Small intestine (tissue), 7 donors: ENCODE data around the gene TMEM117. TPM values are rescaled to one million over a fixed set of nuclear protein-coding genes. Genes with fewer than 3 reads are reported as not detected.
A peak's percentile ranks its signal among the peaks of the same experiment; 100 is the strongest.

Experiments
- DNase-seq, 2 donors: peaks; one replicate each; pipeline versions ENCODE4 v3.0.0 to v3.0.0-alpha.2; 2013
- FAIRE-seq: peaks from 2 replicates; lab custom pipeline; 2012; peaks lifted over from hg19 to GRCh38; lab: Jason Lieb, UNC
- H3K27ac ChIP-seq, 3 donors: one replicate each; pipeline ENCODE4 v1.5.1; 2013; ENCODE audit warnings: low read length in 2 of 3, mild to moderate bottlenecking in 2 of 3, control low read depth in 1 of 3, inconsistent platforms in 1 of 3, low read depth in 1 of 3, moderate library complexity in 1 of 3
- H3K27me3 ChIP-seq, 3 donors: one replicate each; pipeline ENCODE4 v1.6.1; 2013; ENCODE audit warnings: low read length in 3 of 3, inconsistent platforms in 1 of 3; ENCODE audit not compliant: control insufficient read depth in 3 of 3, insufficient read depth in 3 of 3
- H3K36me3 ChIP-seq, 3 donors: one replicate each; pipeline ENCODE4 v1.6.1; 2013; ENCODE audit warnings: low read length in 3 of 3, inconsistent platforms in 1 of 3, low read depth in 1 of 3, mild to moderate bottlenecking in 1 of 3, moderate library complexity in 1 of 3; ENCODE audit not compliant: control insufficient read depth in 3 of 3, insufficient read depth in 2 of 3
- H3K4me1 ChIP-seq, 3 donors: one replicate each; pipeline ENCODE4 v1.6.1; 2013; ENCODE audit warnings: low read length in 2 of 3, inconsistent platforms in 1 of 3, low read depth in 1 of 3, mild to moderate bottlenecking in 1 of 3, moderate library complexity in 1 of 3; ENCODE audit not compliant: control insufficient read depth in 3 of 3, insufficient read depth in 2 of 3
- H3K4me3 ChIP-seq, 3 donors: one replicate each; pipeline ENCODE4 v1.5.1; 2013; ENCODE audit warnings: low read length in 3 of 3, control low read depth in 1 of 3, inconsistent platforms in 1 of 3, low read depth in 1 of 3, mild to moderate bottlenecking in 1 of 3, moderate library complexity in 1 of 3
- H3K9me3 ChIP-seq, 2 donors: one replicate each; pipeline ENCODE4 v1.6.1; 2013; ENCODE audit warnings: low read depth in 1 of 2, low read length in 1 of 2; ENCODE audit not compliant: control insufficient read depth in 2 of 2, insufficient read depth in 1 of 2
- WGBS, 3 donors: extraction: QIAGEN DNeasy Blood & Tissue Kit; methylation state at CpG; one replicate each; pipeline ENCODE4 v1.1.7; 2013; 5-methylcytosine and 5-hydroxymethylcytosine counted together
- polyA plus RNA-seq, 4 donors: library from polyadenylated mRNA; stranded (reverse) in 3 of 4; unstranded in 1 of 4; fragments of 200-250 nt in 3 of 4; fragments of 120-200 nt in 1 of 4; gene quantifications; one replicate each; pipeline versions ENCODE4 v1.2.1 to v1.2.3, GENCODE V29; 2013
- donor health status: healthy with polysubstance abuse.
- donor health status: control.
- donor health status: control.
- donor health status: Bipolar disorder and iron deficiency.
- donor health status: healthy.

The TMEM117 gene
- polyA plus RNA-seq, 4 donors = 6.3 to 14.3 (median 13.8) TPM

- no peaks in the 10 kb centered on the region for H3K4me1 ChIP-seq
- 88 to 100% (median 99%) methylated on average over 1 of the region's 1 CpG for WGBS, 3 donors
- H3K27me3 ChIP-seq = no peaks in the 10 kb centered on the region
- DNase-seq = no peak
- no peak overlapping the region for H3K4me3 ChIP-seq
- H3K9me3 ChIP-seq = no peaks in the 10 kb centered on the region
- H3K27ac ChIP-seq = no peak overlapping the region
- FAIRE-seq = no peak
- no peaks in the 10 kb centered on the region for H3K36me3 ChIP-seq
Measured at GRCh38 chr12:43896496-43896895, 60.6 kb downstream of the TMEM117 start.

DNA sequence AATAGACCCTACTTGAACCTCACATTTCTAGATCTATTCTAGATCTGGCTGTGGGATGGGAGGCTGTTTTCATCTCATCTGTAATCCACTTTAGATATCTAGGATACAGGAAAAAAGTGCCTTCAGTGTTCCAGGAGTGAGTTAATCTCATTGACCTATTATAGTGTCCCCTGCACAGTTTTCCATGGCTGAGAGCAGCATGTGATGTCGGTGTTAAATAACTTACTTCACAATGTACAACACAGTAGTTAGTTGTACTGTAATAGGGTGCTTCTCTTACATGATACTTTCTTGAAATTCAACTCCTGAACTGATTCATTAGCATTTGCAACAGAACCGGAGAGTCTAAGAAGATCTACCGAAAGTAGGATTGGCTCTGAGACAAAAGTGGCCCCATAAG, 62.6 kb downstream of the TMEM117 start:
- Histone ChIP-seq H3K27ac (no peak overlapping the region), H3K4me3 (no peak overlapping the region), H3K27me3 (no peaks in the 10 kb centered on the region), H3K9me3 (no peaks in the 10 kb centered on the region), H3K36me3 (no peaks in the 10 kb centered on the region), H3K4me1 (no peaks in the 10 kb centered on the region)
- FAIRE-seq = no peak
- DNase-seq = no peak
- WGBS, 3 donors = 71 to 99% (median 94%) methylated on average over 3 of the region's 3 CpGs

GRCh38 chr12:43899574-43899973, 63.7 kb downstream of the TMEM117 start:
- no peaks in the 10 kb centered on the region for H3K36me3 ChIP-seq

GRCh38 chr12:43903686-43904085, 67.8 kb downstream of the TMEM117 start:
- H3K27me3 ChIP-seq = no peaks in the 10 kb centered on the region
- H3K4me3 ChIP-seq = no peak overlapping the region
- FAIRE-seq (no peak), DNase-seq (no peak)
- no peak overlapping the region for H3K27ac ChIP-seq
- H3K9me3 ChIP-seq = no peaks in the 10 kb centered on the region
- no peaks in the 10 kb centered on the region for H3K36me3 ChIP-seq
- no peaks in the 10 kb centered on the region for H3K4me1 ChIP-seq

More at GRCh38 chr12:43899574-43899973, 63.7 kb downstream of the TMEM117 start:
- Histone ChIP-seq H3K27me3 (no peaks in the 10 kb centered on the region), H3K4me3 (no peak overlapping the region), H3K27ac (no peak overlapping the region), H3K9me3 (no peaks in the 10 kb centered on the region), H3K4me1 (no peaks in the 10 kb centered on the region)
- FAIRE-seq (no peak), DNase-seq (no peak)

DNA sequence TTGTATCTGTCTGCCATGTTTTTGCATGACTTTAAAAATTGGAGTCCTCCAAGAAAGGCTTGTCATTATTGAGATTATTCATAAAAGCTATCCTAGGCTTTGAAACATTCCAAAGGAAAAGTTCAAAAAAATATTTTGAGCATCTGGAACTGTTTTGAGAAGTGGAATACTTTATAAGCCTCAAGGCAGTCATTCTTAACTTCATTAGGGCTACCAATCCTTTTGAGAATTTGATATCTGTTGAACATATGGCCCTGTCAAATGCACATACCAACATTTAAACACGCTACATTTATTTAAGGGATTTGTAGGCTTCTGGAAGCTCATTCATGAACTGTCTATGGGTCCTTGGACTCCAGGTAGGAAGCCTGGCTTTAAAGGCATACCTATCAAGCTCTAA, 77.0 kb downstream of the TMEM117 start:
- DNase-seq (no peak), FAIRE-seq (no peak)
- H3K36me3 ChIP-seq = no peaks in the 10 kb centered on the region
- no peaks in the 10 kb centered on the region for H3K27me3 ChIP-seq
- H3K4me1 ChIP-seq = no peaks in the 10 kb centered on the region
- H3K27ac ChIP-seq = no peak overlapping the region
- 0 to 43% (median 5%) methylated on average over 1 of the region's 1 CpG for WGBS, 3 donors
- H3K9me3 ChIP-seq = no peaks in the 10 kb centered on the region
- no peak overlapping the region for H3K4me3 ChIP-seq

DNA sequence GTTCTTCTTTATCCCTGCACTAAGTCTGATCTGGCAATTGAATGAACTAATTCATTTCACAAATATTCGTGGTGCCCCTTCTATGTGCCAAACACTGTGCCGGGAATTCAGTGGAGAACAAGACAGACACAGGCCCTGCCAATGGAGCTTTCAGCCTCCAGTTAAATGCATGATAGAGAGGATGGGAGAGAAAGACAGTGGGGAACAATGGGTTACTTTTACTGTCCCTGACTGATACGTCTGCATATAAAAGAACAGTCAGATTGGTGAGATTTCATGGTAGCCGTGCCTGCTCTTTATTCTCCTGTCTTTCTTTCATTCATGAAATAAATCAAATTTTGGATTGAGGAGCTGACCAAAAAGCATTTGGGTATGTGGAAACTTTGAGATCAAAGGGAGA, 78.5 kb downstream of the TMEM117 start:
- FAIRE-seq (no peak), DNase-seq (no peak)
- Histone ChIP-seq H3K27me3 (no peaks in the 10 kb centered on the region), H3K27ac (no peak overlapping the region), H3K36me3 (no peaks in the 10 kb centered on the region), H3K9me3 (no peaks in the 10 kb centered on the region), H3K4me3 (no peak overlapping the region), H3K4me1 (no peaks in the 10 kb centered on the region)
- WGBS, 3 donors = 79 to 86% (median 82%) methylated on average over 4 of the region's 4 CpGs

DNA sequence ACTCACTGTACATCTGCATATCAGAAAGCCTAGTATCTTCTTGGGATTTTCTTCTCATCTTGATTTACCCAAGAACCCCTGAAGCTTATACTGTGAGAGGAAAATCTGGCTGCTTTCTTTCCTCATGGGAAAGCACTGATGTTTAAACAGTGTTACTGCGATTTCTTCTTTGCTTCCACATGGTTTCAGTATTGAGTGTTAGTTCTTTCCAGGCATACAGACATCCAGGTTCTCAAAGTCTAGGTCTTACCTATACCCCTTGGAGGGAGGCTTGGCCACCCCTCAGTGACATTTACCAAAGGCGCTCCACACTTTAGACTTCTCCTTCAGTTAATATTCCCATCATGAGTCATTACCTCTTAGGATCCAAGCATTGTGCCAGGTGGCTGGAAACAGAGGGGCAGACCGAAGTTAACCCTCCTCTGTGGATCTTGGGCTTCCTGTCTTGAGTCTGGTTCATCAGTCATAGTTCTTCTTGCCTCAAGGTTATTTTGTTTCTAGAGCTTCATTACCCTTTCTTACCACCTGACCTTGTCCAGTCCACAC, 79.1 kb downstream of the TMEM117 start:
- H3K4me1 ChIP-seq = no peaks in the 10 kb centered on the region
- no peak overlapping the region for H3K27ac ChIP-seq
- WGBS, 3 donors = 80 to 92% (median 85%) methylated on average over 3 of the region's 3 CpGs
- peak in 1 of 2 donors; percentile 8 for DNase-seq
- H3K36me3 ChIP-seq = no peaks in the 10 kb centered on the region
- H3K4me3 ChIP-seq = no peak overlapping the region
- no peaks in the 10 kb centered on the region for H3K9me3 ChIP-seq
- FAIRE-seq = no peak
- H3K27me3 ChIP-seq = no peaks in the 10 kb centered on the region

- Histone ChIP-seq H3K27ac (no peak overlapping the region), H3K4me3 (no peak overlapping the region), H3K27me3 (no peaks in the 10 kb centered on the region), H3K9me3 (no peaks in the 10 kb centered on the region), H3K4me1 (no peaks in the 10 kb centered on the region), H3K36me3 (no peaks in the 10 kb centered on the region)
- DNase-seq (no peak), FAIRE-seq (no peak)
- 62 to 70% (median 63%) methylated on average over 2 of the region's 2 CpGs for WGBS, 3 donors
Measured at GRCh38 chr12:43917896-43918295, 82.0 kb downstream of the TMEM117 start.

GRCh38 chr12:43921666-43922337, 85.9 kb downstream of the TMEM117 start:
- FAIRE-seq = no peak
- no peaks in the 10 kb centered on the region for H3K36me3 ChIP-seq

More at GRCh38 chr12:43921666-43922337, 85.9 kb downstream of the TMEM117 start:
- Histone ChIP-seq H3K4me3 (no peak overlapping the region), H3K4me1 (no peaks in the 10 kb centered on the region), H3K9me3 (no peaks in the 10 kb centered on the region), H3K27ac (no peak overlapping the region), H3K27me3 (no peaks in the 10 kb centered on the region)
- WGBS, 3 donors = 85 to 93% (median 90%) methylated on average over 3 of the region's 3 CpGs
- DNase-seq = no peak
